ENCODE results near the gene FAM3D.
"Not testable (repeated sequence)": the region's sequence is repeated elsewhere in the genome, so short reads cannot be mapped to it uniquely, and the experiment has no call there.

- TF ChIP-seq CTCF, EZH2phosphoT487, EZH2 (IDR thresholded peaks at IDR 0.05): not testable (repeated sequence)
Observed at GRCh38 chr3:58678177-58678970, 11.8 kb upstream of the FAM3D start.
